GM21723 (cell line): Measurements from ENCODE around the gene PDCL2.
"Not testable (repeated sequence)": the region's sequence is repeated elsewhere in the genome, so short reads cannot be mapped to it uniquely, and the experiment has no call there.

Experiments
- ATAC-seq: cut with Tn5 transposase; IDR thresholded peaks from one replicate; pipeline ENCODE4 v1.9.1; 2021; ENCODE audit warnings: mild to moderate bottlenecking, moderate library complexity; ENCODE audit not compliant: unreplicated experiment

PDCL2 gene

DNA sequence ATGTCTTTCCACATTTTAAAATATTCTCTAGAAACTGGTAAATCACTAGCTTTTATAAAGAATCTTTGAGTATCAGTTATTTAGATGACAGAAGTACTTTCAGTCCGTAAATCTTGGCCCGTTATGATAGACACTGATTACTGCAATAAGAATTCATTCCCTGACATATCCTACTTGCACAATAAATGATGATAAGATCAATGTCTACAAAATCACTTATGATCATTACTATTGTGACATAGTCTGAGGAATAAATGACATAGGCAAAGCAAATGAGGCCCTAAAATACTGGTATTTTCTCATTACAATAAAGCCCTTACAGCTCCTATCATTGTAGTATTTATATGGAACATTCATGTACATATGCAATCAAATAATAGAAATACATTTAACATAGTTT lies 6.6 kb upstream of the PDCL2 start:
- no peak for ATAC-seq

DNA sequence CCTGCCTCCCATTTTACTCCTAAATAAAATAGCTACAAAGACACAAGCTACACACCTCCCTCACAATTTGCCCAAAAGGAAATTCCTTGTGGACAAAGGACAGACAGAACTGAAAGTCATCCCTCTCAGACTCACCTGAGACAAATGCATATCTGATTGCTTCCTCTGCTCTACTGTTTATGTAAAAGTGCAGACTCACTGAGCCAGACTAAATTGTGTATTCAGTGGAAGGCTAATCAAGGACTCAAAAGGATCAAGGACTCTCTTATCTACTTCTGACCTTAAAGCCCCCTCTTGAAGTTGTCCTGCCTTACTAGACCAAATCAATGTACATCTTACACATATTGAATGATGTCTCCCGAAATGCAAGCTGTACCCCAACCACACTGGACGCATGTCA lies 3.9 kb downstream of the PDCL2 start:
- no peak for ATAC-seq

- not testable (repeated sequence) for ATAC-seq
Observed at GRCh38 chr4:55582773-55583172, 9.3 kb downstream of the PDCL2 start.

DNA sequence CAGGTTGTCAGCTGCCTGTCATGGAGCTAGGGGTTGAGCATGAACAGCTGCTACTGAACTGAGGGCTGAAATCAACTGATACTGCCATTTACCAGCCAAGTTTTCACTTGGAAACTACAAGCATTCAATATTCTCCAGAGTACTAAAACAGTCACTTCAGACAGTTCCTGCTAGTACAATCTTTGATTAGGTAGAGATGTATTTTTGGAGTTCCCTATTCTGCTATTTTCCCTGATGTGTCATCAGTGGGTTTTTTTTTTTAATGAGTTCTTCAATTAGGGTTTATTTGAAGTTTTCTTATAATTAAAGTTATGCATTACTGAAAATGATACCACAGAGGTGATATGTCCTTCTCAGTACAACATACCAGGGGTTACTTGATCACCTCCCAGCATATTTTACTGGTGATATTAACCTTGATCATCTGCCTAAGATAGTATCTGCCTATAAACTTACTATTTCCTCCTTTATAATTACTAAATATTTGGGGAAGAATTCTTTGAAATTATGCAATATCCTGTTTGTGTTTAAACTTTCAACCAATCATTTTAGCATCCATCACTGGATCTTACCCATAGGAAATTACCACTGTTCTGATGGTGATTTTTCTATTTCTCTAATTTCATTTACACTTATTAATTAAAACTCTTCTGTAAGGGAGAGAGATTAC lies 13.6 kb downstream of the PDCL2 start:
- ATAC-seq = no peak

DNA sequence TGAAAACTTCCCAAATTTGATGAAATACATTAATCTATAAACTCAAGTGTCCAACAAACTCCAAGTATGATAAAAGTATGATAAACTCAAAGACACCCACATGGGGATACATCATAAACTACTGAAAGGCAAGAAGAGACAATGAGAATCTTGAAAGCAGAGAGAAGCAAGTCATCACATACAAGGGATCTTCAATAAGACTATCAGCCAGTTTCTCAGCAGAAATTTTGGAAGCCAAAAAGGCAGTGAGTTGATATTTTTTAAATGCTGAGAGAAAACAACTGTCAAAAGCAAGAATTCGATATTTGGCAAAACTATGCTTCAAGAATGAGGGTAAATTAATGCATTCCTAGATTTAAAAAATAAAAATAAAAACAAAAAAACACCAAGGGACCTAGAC lies 16.5 kb downstream of the PDCL2 start:
- no peak for ATAC-seq

- no peak for ATAC-seq
Observed at GRCh38 chr4:55574252-55574651, 17.8 kb downstream of the PDCL2 start.

DNA sequence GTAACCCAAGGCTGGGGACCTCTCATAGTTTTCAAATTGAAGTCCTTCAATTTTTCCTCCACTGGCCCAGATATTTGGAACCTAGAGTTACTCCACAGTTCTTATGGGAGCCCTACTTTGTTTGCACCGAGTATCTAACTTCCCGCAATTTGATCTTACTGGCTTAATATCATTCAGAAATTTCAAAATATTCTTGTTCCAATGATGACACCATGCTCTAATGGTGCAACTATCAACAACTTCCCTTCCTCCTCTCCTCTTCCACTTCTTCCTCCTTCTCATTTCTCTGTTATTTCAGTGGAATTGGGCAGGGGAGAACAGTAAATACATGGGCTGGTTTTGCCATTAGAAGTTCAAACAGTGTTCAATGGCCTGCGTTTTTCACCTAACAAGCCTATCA lies 20.2 kb downstream of the PDCL2 start:
- no peak for ATAC-seq

DNA sequence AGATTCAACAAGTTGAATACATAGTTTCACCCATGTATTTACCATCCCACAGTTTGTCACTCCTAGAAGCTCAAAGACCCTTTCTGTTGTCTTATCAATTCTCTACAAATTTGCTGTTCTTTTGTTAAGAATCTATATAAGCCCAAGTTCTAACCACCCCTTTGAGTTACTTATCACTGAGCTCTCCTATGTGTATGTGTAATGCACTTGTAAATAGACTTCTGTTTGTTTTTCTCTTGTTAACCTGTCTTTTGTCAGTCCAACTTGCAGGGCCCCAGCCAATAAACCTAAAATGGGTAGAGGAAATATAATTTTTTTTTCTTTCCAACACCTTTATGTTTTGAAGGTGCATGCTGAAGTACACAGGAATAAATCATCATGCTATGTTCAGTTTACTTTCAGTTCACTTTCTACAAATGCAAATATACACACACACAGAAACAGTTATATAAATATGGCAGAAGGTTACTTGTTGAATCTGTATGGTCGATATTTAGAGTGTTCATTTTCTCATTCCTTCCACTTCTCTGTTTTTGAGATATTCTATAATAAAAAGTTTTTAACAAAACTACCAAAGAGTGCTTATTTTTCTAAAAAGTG lies 23.0 kb downstream of the PDCL2 start:
- ATAC-seq = peak; percentile 70

DNA sequence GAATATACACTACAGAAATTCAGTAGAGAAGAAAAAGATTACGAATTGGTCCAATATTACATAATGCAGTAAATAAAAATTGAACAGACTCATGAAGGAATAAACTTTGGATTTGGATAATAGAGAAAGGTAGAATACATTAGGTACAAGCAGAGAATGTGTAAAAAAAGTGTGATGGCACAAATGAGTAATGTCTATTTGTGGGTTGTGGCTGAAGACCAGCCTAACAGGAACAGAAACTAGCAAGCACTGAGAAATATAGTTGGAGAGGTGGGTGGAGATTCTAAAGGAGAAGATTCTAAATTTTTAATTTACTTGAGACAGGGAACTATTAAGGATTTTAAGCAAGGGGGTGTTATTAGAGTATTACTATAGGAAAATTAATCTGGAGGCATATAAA lies 30.2 kb downstream of the PDCL2 start:
- peak; percentile 100 for ATAC-seq

DNA sequence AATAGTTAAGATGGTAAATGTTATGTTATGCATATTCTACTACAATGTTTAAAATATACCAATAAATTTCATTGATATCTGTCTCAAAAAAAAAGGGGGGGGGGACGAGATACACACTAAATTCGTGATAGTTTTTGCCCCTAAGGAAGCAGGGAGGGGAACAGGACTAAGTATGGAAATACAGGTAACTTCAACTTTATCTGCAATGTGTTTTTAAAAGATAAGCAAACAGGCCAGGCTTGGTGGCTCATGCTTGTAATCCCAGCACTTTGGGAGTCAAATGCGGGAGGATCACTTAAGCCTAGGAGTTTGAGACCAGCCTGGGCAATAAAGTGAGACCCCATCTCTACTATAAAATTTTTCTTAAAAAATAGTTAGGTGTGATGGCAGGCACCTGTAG lies 31.9 kb downstream of the PDCL2 start:
- no peak for ATAC-seq

DNA sequence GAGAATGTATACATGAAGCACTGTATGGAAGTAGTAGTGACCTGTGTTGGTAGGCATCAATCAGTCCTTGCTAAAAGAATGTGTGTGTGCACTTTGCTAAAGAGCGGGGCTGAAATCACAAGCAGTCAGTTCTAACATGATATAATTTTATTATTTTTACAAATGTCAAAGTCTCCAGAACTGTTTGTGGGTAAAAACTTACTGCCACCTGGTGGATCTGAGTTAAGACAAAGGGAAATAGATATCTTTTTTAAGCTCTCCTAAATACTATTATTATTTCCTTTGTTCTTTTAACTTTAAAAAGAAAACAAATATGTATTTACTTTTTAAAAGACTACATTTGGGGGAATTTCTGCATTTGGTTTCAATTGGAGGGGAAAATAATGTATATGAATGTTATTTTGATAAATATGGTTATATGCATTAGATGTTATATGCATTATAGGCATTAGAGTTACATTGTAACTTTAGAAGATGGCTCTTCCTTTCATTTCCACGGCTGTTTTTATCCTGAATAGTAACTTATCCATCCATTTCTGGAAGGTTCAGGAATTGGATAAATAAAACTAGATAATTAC lies 37.5 kb downstream of the PDCL2 start:
- ATAC-seq = no peak

- no peak for ATAC-seq
Observed at GRCh38 chr4:55553441-55554201, 38.4 kb downstream of the PDCL2 start.

DNA sequence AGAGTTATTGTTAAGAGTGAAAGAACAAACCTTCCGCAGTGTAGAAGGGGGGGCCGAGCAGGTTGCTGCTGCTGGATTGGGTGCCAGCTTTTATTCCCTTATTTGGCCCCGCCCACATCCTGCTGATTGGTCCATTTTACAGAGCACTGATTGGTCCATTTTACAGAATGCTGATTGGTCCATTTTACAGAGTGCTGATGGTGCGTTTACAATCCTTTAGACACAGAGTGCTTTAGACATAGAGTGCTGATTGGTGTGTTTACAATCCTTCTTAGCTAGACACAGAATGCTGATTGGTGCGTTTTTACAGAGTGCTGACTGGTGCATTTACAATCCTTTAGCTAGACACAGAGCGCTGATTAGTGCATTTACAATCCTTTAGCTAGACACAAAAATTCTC lies 40.1 kb downstream of the PDCL2 start:
- ATAC-seq = not testable (repeated sequence)

DNA sequence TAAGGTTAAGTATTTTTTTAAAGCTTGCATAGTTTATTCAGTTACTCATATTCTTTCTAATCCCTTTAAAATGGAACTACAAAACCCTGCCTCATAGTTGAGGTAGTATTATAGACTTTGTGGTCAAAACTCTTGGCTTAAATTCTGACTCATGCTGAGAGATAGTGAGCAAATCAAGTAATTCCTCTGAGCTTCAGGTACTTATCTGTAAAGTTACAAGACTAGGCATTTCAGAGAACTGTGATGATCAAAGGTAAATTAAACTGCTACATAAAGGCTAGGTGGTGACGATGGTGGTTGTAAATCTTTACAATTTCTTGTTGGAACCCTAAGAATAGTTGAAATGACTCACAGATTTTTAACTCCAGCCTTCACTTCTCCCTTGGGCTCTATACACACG lies 42.2 kb downstream of the PDCL2 start:
- no peak for ATAC-seq

GRCh38 chr4:55547918-55548317 lies 44.1 kb downstream of the PDCL2 start:
- no peak for ATAC-seq

GRCh38 chr4:55547466-55547770 lies 44.6 kb downstream of the PDCL2 start:
- ATAC-seq = no peak

- ATAC-seq = peak; percentile 76
Observed at GRCh38 chr4:55546756-55547465, 45.1 kb downstream of the PDCL2 start, which contains the start of gene CLOCK. Gene CLOCK, minus strand, starts transcription at chr4:55546909. Its CDS starts 64,124 bp downstream, at chr4:55482785.

DNA sequence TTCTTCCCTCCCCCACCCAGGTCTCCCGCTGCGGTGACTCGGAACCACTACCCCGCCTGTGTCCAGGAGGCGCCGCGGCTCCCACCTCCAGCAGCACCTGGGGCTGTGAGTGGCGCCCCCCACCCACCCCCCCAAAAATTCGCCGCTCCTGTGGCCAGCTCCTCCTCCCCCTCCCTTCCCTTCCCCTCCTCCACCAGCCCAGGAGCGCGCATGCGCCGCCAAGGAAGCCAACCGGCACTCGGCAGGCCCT lies 45.6 kb downstream of the PDCL2 start:
- ATAC-seq = peak; percentile 57

- peak; percentile 52 for ATAC-seq
Observed at GRCh38 chr4:55545641-55546505, 46.2 kb downstream of the PDCL2 start.

DNA sequence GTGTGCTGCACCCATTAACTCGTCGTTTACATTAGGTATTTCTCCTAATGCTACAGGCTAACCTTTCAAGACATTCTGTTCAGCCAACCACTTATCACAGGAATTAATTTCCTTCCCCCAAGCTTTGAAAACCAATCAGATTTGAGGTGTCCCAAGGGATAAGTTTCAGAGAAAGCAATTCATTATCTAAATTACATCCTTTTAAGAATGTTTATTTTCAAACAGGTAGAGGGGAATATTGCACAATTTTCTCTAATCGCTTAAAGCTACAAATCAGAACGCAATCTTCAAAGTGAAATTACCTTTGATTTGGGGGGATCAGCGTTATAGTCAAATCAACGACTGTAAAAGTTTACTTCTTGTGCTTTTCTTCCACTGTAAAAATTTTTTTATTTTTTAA lies 46.9 kb downstream of the PDCL2 start:
- no peak for ATAC-seq

DNA sequence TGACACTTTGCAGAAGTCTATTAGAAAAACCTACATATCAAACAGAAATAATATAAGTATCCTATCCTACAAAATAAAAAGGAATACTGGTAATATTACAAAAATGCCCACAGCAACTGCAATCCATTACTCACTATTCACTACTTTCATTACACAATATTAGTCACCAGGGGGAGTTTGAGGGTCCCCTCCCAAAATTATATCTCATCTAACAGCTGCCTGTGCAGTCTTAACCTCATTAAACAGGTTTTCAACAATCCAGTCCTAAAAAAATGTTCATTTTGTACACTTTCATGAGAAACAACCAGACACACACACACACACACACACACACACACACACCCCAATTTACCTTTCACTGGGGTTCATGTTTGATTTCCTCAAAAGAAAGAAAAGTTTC lies 48.2 kb downstream of the PDCL2 start:
- no peak for ATAC-seq
